Peyer's patch (tissue), 4 donors: ENCODE measurements around the gene UTF1. TPM values are rescaled to one million over a fixed set of nuclear protein-coding genes. Genes with fewer than 3 reads are reported as not detected.

Experiments
- DNase-seq, 3 donors: peaks; one replicate each; pipeline ENCODE4 v3.0.0-alpha.2; 2017 to 2019
- H3K27ac ChIP-seq, 4 donors: fragments of 200-600 bp; sonication (generic); one replicate each; pipeline ENCODE4 v1.5.1; 2016 to 2019
- H3K27me3 ChIP-seq, 2 donors: fragments of 200-600 bp; sonication (generic); one replicate each; pipeline ENCODE4 v1.5.1; 2019
- H3K36me3 ChIP-seq, 3 donors: fragments of 200-600 bp; sonication (generic); one replicate each; pipeline ENCODE4 v1.5.1; 2016 to 2019
- H3K4me1 ChIP-seq, 4 donors: fragments of 200-600 bp; sonication (generic); one replicate each; pipeline ENCODE4 v1.5.1; 2016 to 2019
- H3K4me3 ChIP-seq, 4 donors: fragments of 200-600 bp; sonication (generic); 1 replicate in 3 of 4; 2 replicates in 1 of 4; pipeline ENCODE4 v1.5.1; 2016 to 2019; ENCODE audit warnings: mild to moderate bottlenecking in 1 of 4
- H3K9me3 ChIP-seq, 4 donors: fragments of 200-600 bp; sonication (generic); one replicate each; pipeline ENCODE4 v1.5.1; 2016 to 2019; ENCODE audit warnings: mild to moderate bottlenecking in 1 of 4
- CTCF ChIP-seq, 6 experiments: fragments of 450-650 bp in 4 of 6; fragments of 200-600 bp in 2 of 6; sonication (generic) in 1 of 6; IDR thresholded peaks; one replicate each; pipeline ENCODE4 v1.5.1; 2017 to 2019; ENCODE audit warnings: antibody characterized with exemption in 6 of 6, mild to moderate bottlenecking in 3 of 6, moderate library complexity in 1 of 6
- POLR2A ChIP-seq, 2 donors: fragments of 450-650 bp; IDR thresholded peaks; one replicate each; pipeline ENCODE4 v1.5.1; 2017; ENCODE audit warnings: antibody characterized with exemption in 2 of 2, mild to moderate bottlenecking in 2 of 2, moderate library complexity in 2 of 2
- total RNA-seq, 4 donors: library from RNA; depleted of rRNA; stranded (reverse); fragments of >200 nt; gene quantifications; one replicate each; pipeline ENCODE4 v1.1.0, GENCODE V29; 2016

Gene UTF1
- total RNA-seq, 4 donors from 2014 or later: not detected

- H3K9me3 ChIP-seq: no peaks in the 10 kb centered on the region
- no peaks in the 10 kb centered on the region for H3K27me3 ChIP-seq
- no peak overlapping the region for H3K27ac ChIP-seq
- TF ChIP-seq CTCF (IDR thresholded peaks at IDR 0.05) (no peak), POLR2A (IDR thresholded peaks at IDR 0.05) (no peak)
- no peak for DNase-seq
- H3K4me1 ChIP-seq: no peaks in the 10 kb centered on the region
- no peak overlapping the region for H3K4me3 ChIP-seq
- H3K36me3 ChIP-seq: no peaks in the 10 kb centered on the region
Measured at GRCh38 chr10:133201151-133201947, 28.7 kb upstream of the UTF1 start.

GRCh38 chr10:133201948-133202725, 27.9 kb upstream of the UTF1 start:
- no peaks in the 10 kb centered on the region for H3K4me1 ChIP-seq
- H3K36me3 ChIP-seq: no peaks in the 10 kb centered on the region
- DNase-seq: no peak
- TF ChIP-seq POLR2A (IDR thresholded peaks at IDR 0.05): no peak
- TF ChIP-seq CTCF (IDR thresholded peaks at IDR 0.05): no peak
- no peaks in the 10 kb centered on the region for H3K9me3 ChIP-seq
- H3K27me3 ChIP-seq: no peaks in the 10 kb centered on the region
- H3K27ac ChIP-seq: no peak overlapping the region
- H3K4me3 ChIP-seq: no peak overlapping the region

GRCh38 chr10:133202778-133203651, 27.0 kb upstream of the UTF1 start:
- Histone ChIP-seq H3K4me3 (no peak overlapping the region), H3K4me1 (no peaks in the 10 kb centered on the region), H3K9me3 (no peaks in the 10 kb centered on the region), H3K27ac (no peak overlapping the region), H3K36me3 (no peaks in the 10 kb centered on the region), H3K27me3 (no peaks in the 10 kb centered on the region)
- DNase-seq: no peak
- TF ChIP-seq POLR2A (IDR thresholded peaks at IDR 0.05): no peak
- TF ChIP-seq CTCF (IDR thresholded peaks at IDR 0.05): no peak

GRCh38 chr10:133203652-133204195, 26.3 kb upstream of the UTF1 start:
- H3K4me3 ChIP-seq: no peak overlapping the region
- H3K27ac ChIP-seq: no peak overlapping the region
- H3K27me3 ChIP-seq: no peaks in the 10 kb centered on the region
- no peak for DNase-seq
- H3K9me3 ChIP-seq: no peaks in the 10 kb centered on the region
- H3K36me3 ChIP-seq: no peaks in the 10 kb centered on the region
- no peaks in the 10 kb centered on the region for H3K4me1 ChIP-seq
- no peak for TF ChIP-seq POLR2A (IDR thresholded peaks at IDR 0.05)
- TF ChIP-seq CTCF (IDR thresholded peaks at IDR 0.05): no peak
